GM19395 (cell line): Measurements from ENCODE around the gene DCHS2.

Experiments
- ATAC-seq: cut with Tn5 transposase; IDR thresholded peaks from one replicate; pipeline ENCODE4 v1.9.1; 2021; ENCODE audit warnings: mild to moderate bottlenecking, moderate library complexity; ENCODE audit not compliant: unreplicated experiment

The DCHS2 gene

DNA sequence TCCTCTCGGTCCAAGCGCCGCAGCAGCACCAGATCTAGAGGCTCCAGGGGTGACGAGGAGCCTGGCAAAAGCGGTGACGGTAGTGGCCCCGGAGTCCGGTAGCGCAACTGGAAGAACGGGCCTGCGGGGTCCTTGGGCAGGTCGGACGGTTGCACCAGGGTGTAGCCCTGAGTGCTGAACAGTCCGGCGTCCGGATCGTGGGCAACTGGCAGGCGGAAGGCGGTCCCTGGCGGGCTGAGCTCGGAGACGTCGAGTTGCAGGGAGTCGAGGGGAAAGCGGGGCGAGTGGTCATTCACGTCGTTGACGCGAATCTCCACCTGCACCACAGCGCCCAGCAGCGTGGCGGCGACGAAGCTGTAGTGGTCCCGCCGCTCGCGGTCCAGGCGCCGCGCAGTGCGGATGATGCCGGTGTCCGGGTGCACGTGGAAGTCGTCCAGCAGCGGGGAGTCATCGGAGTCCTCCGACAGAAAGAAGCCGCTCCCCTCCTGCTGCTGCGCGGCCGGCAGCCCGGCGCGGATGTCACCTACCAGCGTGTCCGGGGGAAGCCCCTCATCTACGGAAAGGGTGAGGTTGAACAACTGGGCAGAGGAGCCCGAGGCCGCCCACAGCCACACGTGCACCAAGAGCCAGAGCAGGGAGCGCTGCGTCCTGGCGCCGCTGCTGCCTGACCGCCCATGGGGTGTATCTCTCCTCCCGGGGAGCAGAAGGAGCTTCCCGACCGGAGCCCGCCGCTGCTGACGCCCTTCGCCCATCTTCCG, 837 bp downstream of the DCHS2 start:
- peak; percentile 53 for ATAC-seq

DNA sequence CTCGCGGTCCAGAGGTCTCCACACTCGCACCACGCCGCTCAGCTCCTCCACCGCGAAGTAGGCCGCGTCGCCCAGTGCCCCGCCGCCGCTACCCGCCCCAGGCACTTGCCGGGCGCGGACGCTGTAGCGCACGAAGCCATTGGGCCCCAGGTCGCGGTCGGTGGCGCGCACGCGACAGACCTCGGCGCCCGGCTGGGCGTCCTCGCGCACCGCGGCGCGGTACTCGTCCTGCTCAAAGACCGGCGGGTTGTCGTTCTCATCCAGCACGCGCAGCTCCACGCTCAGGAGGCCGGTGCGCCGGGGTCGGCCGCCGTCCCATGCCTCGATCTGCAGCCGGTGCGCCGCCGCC, 1.4 kb downstream of the DCHS2 start:
- no peak for ATAC-seq

DNA sequence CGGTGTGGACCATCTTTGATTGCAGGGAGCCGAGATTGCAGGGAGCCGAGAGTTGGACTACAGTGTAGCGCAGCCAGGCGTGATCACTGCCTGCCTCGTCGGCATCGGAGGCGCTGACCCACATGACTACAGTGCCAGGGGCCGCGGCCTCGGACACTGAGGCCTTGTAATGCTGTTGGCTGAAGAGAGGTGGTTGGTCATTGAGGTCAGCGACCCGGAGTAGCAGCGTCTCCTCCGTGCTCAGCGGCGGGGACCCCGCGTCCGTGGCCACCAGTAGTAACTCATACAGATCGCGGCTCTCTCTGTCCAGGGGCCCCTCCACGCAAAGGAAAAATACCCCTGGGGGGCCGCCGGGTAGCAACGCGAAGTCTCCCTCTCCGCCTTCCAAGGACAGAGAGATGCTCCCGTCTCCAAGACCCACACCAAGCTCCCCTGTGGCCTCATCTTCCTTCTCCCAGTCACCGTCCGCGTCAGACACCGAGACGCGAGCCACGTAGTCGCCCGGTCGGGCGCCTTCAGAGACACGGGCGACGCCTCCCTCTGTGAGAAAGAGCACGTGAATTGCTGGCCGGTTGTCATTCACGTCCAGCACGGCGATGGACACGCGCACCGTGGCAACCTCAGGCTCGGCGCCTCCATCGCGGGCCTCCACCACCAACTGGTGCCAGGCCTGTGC, 1.9 kb downstream of the DCHS2 start:
- ATAC-seq: no peak

DNA sequence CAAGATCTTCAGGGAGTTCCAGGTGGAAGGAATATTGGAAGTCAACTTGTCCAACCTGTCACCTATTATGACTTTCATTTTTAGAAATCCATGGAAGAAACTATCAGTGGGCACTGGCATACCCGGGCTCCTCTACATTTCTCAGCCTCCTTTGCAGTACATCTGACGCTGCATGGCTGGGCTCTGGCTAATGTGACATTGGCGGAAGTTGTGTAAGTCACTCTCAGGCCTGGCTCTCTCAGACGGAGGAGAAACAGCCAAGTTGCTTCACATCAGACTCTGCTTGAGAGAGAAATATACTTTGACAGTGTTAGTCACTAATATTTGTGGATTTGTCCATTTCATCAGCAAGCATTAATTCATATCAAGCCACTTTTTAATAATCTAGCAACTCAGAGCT, 4.5 kb downstream of the DCHS2 start:
- no peak for ATAC-seq

DNA sequence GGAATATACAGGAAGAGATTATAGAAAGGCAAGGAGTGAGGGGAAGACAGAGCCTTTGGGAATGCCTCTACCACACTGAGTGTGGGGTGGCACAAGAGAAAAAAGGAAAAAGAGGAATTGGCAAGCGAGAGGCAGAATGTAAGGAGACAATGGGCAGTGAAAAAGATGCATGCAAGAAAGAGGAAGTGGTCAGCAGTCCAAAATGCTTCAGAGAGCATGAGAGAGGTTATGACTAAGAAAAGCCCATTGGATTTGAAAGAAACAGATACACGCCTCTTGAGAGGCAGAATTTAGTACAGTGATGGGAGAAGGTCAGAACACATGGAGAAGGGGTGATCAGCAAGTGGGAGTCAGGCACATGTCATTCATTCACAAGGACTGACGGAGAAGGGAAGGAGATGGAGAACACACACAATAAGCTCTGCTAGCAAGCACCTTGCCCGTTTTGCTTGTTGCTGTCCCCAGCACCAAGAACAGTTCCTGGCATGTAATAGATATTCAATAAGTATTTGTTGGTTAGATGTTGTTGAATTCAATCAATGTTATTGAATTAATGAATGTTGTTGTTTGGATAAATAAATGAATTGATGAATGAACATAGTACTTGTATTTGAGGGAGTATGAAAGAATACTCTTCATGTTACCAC, 6.3 kb downstream of the DCHS2 start:
- peak; percentile 99 for ATAC-seq

DNA sequence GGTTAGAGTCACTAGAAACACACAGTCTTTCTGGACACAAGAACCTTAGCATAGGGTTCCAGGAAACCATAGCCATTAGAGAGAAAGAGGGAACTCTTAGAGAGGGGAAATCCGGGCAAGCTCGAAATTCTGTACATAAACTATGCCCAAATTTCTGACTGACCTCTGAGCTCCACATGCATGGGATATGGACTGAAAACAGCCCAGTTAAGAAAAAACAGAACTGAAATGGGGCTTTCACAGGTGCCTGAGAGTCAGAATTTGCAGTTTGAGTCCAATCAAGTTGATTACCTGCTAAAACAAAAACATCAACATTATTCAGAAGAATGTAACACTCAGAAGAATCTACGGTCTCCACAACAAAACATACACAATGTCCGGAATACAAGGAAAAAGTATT, 13.1 kb downstream of the DCHS2 start:
- peak; percentile 56 for ATAC-seq

DNA sequence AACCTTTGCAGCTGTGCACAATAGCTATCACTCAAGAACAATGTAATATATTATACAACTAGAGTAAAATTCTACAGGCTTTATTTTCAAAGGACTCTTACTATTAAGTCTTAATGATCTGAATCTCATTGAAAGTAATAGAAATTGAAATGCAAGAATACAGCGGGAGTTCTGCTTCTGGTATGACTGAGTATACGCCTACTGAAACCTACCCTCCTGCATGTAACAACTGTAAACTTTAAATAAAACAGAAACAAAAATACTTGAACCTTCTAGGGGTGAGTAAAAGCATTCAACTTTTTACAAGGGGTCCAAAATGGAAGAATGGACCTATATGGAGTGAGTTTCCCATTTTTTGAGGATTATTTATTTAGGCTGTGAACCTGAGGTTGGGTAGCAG, 13.5 kb downstream of the DCHS2 start:
- ATAC-seq: peak; percentile 96

DNA sequence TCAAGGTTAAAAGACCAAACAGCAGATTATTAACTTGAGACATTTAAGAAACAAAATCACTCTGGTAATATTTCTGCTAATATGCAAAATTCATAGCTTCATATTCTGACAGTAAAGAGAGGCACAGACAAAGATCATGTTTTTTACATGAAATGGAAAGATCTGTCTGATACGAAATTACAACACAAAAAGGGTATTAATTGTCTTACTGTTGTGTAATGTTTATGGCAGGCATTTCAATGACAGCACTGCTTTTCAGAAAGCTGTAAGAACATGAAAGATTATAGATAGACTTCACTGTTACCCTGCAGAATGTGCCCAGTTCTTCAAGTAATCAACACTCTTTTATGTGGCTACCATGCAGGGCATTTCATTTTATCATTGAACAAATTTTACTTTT, 15.4 kb downstream of the DCHS2 start:
- no peak for ATAC-seq

DNA sequence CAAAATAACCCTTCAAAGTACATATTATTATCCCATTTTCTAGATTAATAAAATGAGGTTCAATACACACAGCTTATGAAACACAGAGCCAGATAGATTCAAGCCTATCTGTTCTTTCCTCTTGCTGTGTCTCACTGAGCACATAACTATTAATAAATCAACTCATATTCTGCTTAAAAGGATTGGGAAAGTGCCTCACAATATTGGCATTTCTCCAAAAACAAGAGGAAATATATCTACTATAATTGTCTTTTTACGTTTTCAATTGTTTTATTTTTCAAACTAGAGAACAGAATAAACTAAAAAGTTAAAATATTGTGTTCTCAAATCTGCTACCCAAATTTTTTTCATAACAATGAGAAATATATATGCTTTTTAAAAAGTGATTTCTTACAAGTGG, 15.8 kb downstream of the DCHS2 start:
- no peak for ATAC-seq

DNA sequence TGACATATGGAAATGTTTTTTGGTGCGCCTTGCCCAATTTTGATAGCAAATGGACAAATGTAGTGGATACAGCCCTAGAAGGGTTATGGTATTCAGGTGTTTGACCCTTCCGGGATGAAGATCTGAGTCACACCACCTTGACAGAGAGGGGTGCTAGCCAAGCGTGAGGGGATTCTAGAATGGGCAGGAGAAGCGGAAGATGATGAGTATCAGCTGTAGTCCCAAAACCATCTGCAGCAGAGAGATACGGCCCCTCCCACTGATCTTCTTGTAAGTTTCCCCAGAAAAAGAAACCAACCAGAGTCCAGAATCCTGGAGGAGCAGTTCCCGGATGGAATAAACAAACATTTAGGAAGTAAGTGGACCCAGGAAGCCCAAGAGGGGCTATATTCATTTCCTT, 18.1 kb downstream of the DCHS2 start:
- no peak for ATAC-seq

DNA sequence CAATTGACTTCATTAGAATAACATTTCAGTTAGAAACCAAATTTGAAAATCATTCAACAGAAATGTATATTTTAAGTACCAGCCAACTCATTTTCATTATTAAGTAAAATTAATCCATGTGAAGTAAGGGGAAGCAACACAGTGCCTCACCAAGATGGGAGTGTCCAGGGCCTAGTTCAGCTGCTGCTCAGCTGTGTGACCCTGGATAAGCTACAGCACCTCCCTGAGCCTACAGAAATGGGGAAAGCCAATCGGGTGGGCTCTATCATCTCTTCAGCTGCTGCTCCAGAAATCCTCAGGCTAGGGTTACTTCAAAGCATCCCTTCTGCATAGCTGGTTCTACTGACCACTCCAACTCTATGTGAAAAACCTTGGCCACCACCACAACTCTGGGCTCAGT, 18.7 kb downstream of the DCHS2 start:
- no peak for ATAC-seq

DNA sequence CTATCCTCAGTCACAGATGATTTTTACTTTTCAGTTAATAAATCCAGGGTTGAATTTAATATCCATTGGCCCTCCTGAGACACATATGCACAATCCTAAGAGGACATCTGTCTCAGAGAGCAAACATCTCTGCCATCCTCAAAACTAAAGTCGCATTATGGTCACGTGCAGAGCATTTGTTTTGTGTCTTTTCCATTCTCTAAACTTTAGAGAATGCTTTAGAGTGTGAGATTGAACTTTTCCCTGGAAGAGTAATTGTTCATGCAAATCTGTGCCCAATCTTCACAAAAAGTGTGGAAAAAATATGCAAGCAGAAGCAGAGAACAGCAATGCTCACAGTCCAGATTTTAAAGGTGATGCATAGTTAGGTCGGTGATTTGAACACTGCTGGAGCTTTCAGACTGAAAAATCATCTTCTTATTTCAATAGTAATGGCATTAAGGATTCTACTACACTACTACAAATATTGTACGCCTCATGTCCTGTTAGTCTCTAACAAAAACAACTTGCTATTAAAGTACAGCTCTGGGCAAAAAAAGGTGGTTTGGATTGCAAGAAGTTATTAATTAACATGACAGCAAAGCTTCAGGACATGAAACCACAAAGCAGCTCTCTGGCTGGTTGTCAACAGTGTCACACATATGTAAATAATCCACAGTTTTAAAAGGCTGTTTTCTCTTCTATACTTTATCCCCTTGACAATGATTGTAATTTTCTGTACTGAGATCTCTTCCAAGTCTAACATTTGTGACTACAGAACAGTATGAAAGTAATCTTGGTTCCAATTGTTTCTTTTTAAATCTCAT, 19.9 kb downstream of the DCHS2 start:
- ATAC-seq: peak; percentile 73

DNA sequence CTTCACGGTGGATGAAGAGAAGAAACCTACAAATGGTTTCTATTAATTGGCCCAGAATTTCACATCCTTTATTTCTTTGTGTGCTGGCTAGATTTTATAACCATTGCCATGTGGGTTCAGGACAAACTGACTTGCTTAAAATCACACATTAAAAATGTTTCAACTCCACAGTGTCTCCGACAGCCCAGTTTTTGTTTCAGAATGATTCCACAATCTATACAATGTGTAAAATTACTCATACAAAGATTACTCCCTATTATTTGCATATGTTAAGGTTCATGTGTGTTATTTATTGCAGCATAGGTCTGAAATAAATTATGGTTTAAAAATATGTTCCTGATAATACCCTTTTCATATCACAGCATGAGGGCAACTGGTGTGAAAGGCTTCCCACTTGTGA, 20.6 kb downstream of the DCHS2 start:
- ATAC-seq: peak; percentile 83

DNA sequence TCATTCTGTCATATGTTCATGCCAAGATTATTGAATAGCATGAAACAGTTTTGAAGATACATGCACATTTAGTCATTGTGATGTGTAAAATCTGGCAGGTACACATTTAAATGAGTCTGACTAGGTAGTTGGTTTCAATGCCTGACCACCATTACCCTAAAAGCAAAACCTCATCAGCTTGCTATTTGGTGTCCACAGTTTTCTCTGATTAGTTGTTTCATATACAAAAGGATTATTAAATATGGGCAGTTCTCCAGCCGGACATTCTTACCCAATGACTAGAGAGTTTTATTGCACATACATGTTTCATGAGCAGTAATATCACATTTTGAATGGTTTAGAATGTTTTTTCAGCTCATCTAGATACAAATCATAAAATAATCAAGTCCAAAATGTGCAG, 23.7 kb downstream of the DCHS2 start:
- no peak for ATAC-seq

DNA sequence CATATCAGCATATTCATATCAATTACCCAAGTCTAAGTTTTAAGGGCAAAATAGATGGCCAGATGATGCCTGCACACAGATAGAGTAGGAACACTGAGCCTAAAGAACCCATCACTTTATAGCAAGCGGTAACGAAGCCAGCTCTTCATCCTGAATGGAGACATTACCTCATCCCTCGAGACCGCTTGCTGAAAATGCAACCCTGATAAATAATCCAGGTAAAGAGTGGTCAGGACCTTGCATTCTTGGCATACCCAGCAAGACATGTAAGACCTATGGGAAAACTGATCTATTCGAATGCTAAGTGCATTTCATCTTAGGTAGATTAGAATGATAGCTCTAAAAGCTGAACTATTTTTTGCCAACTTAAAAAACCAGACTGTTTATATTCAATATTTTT, 25.3 kb downstream of the DCHS2 start:
- ATAC-seq: no peak

DNA sequence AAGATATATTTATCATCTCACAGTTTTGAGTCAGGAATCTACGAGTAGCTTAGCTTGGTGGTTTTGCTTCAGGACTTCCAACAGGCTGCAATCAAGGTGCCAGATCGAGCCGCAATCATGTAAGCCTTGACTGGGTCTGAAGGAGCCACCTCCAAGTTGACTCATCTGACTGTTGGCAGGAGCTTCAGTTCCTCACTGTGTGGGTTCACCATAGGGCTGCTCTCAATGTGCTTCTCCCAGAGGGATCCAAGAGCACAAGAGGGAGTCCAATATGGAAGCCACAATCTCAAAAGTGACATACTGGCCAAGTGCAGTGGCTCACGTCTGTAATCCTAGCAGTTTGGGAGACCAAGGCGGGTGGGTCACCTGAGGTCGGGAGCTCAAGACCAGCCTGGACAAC, 26.5 kb downstream of the DCHS2 start:
- no peak for ATAC-seq

DNA sequence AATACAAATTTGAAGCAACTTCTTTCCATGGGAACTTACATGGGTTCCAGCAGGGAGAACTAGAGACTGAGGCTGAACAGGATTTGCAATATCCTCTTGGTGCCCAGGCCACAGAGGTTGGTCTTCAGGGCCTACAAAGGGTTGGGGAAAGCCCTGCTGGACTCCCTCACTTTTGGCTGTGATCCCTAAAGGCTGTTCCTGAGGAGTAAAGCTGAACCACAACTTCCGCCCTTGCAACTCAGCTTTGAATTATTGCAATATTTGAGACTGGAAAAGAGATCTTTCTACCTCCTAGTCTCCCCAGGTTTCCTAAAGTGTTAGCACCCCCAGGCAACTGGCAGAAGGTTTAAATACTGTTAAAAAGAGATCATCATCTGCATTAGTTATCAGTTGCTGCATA, 26.9 kb downstream of the DCHS2 start:
- ATAC-seq: no peak

DNA sequence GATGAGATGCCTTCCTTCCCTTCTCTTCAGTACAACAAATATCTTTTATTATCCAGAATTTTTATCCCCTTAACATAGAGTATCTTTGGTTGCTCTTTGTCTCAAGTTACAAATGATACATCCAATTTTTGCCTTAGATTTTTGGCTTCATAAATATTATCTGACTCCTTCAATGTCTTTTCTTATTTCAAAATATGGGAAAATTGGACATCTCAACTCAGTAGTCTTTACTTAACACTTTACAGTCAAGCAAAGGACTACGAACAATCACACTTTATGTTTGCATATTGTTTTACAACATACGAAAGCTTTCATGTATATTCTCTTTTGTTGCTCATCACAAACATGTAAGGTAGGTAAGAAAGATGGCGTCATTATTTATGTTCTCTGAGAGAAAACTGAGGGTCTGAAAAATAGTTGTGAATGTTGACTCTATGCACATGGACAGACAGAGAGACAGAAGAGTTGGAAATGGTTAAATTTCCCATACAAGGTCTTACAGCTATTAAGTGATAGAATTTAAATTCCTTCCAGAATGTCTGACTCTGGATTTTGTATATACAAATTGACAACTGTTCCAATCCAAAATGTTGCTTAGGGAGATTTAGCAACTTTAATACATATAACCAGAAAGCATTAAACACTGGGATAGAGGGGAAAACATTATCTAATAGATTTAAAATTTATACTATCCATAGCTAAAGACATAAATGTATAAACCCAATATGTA, 29.4 kb downstream of the DCHS2 start:
- ATAC-seq: no peak

DNA sequence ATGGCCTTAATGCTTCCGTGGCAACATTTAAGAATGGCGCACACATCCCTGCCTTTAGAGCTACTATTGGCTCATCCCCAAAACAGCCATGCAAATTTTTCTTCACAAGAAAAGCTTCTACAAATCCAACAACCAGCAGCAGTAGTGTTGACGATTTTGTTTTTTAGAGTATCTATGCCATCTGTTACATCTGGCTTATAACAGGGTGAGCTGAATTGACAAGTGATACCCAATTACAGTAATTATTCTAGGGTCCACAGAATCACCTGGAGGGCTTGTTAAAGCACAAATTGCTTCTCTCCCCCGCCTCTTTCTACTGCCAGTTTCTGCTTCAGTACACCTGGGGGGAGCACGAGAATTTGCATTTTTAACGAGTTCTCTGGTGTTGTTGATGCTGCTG, 34.1 kb downstream of the DCHS2 start:
- no peak for ATAC-seq

DNA sequence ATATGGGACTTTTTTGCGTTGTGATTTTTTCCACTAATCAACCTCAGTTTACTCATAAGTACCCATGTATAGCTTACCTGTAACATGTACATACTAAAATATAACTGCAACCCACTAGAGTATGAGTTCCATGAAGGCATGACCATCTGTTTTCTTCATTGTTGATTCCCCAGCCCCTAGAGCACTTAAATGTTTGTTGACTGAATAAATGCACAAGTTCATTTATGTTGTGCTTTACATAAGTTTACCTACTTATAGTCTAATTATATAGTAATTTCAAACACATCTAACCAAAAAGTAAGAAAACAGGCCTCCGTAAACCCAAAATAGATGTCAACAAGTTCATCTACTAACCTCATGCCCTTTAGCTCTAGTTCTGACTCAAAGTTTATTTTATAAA, 34.7 kb downstream of the DCHS2 start:
- no peak for ATAC-seq

DNA sequence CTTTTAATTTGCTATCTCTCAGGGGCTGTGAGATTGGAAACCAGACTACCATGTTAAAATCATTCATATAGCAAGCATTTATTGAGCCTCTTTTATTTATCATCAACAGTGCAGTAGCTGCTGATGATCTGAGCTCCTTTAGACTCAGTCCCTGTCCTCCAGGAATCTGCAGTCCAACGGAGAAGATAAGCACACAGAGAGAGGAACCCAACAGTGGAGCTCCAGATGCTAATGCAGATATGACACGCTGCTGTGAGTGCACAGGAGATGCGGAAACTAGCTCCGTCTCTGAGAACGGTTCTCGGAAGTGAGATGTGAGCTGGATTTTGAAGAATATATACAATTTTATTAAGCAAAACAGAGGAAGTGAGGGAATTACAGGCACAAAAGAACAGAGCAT, 35.4 kb downstream of the DCHS2 start:
- ATAC-seq: no peak
